Measurements from ENCODE around the gene TSPAN18. TPM values are rescaled to one million over a fixed set of nuclear protein-coding genes. Genes with fewer than 3 reads are reported as not detected.

TSPAN18 gene
- total and polyA plus RNA-seq, 2 of the 8 experiments (the other 6 are each of a cell fraction or from before 2014, with no cell fraction given), result 5.2 to 10.2 TPM

DNA sequence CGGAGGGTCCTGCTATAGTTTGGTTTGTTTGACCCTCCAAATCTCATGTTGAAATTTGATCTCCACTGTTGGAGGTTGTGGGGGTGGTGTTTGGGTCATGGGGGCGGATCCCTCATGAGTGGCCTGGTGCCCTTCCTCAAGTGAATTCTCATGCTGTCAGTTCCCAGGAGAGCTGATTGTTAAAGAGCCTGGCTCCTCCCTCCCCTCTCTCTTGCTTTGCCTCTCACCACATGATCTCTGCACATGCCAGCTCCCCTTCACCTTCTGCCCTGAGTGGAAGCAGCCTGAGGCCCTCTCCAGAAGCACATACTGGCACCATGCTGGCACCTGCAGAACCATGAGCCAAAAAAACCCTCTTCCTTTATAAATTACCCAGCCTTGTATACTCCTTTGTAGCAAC lies 7.1 kb downstream of the TSPAN18 start:
- Histone ChIP-seq H3K23ac (ENCODE audit: insufficient read length) (no peak overlapping the region), H3K18ac (ENCODE audit: extremely low read depth, low read length) (no peak overlapping the region), H4K5ac (ENCODE audit: insufficient read length, low read depth, low read length) (no peak overlapping the region), H2AFZ (ENCODE audit: low read length) (no peak overlapping the region), H3K14ac (ENCODE audit: insufficient read length) (no peak overlapping the region), H4K8ac (ENCODE audit: extremely low read depth, insufficient read depth, low read length) (no peak overlapping the region), H3K9ac (replicated peaks in 1 of 4; ENCODE audit: extremely low read depth in 1 of 4, low read depth in 3 of 4, low read length in 3 of 4) (no peak overlapping the region), H3K4me3 (ENCODE audit: extremely low read depth in 1 of 4, insufficient read depth in 2 of 4, low read depth in 3 of 4, low read length in 4 of 4) (no peak overlapping the region), H3K79me1 (ENCODE audit: low read depth, low read length) (no peaks in the 10 kb centered on the region; the same call in 1 of the 2 replicates), H3K23me2 (ENCODE audit: low read depth, low read length) (no peaks in the 10 kb centered on the region), H4K20me1 (replicated peaks in 1 of 2; ENCODE audit: control insufficient read depth in 1 of 2, insufficient read depth in 2 of 2, low read length in 2 of 2) (peaks cover 3 to 12% of the 10 kb centered on the region in 2 experiments), H3K36me3 (ENCODE audit: control insufficient read depth in 2 of 4, insufficient read depth in 4 of 4, low read length in 3 of 4) (no peaks in the 10 kb centered on the region), H3K9me3 (ENCODE audit: insufficient read depth in 2 of 2, low read depth in 1 of 2, low read length in 1 of 2) (no peaks in the 10 kb centered on the region), H2BK120ac (replicated peaks; ENCODE audit: low read depth, low read length) (no peak overlapping the region), H2BK15ac (ENCODE audit: low read length) (no peak overlapping the region), H3K4me2 (ENCODE audit: insufficient read depth in 1 of 2, low read depth in 2 of 2, low read length in 2 of 2) (peak overlapping the region in 1 of 2 experiments; percentile 36; a peak in 1 of 4 replicates), H3K27ac (ENCODE audit: low read depth, low read length) (no peak overlapping the region), H3K4me1 (replicated peaks in 1 of 4; ENCODE audit: control insufficient read depth in 3 of 4, insufficient read depth in 4 of 4, low read length in 3 of 4) (peaks cover 12 to 28% (median 25%) of the 10 kb centered on the region in 4 experiments), H3K4ac (replicated peaks; ENCODE audit: insufficient read length, low read depth, low read length) (no peak overlapping the region), H2BK20ac (ENCODE audit: low read length) (no peak overlapping the region), H3K27me3 (replicated peaks in 1 of 4; ENCODE audit: control insufficient read depth in 3 of 4, extremely low read depth in 1 of 4, insufficient read depth in 3 of 4, low read length in 3 of 4) (peaks cover 20 to 54% (median 41%) of the 10 kb centered on the region in 4 experiments), H4K91ac (replicated peaks; ENCODE audit: insufficient read length, low read length) (no peak overlapping the region), H2BK5ac (ENCODE audit: low read depth, low read length) (no peak overlapping the region), H3K56ac (replicated peaks; ENCODE audit: insufficient read length, low read depth, low read length) (no peak overlapping the region), H2AK5ac (ENCODE audit: low read depth, low read length) (peak overlapping the region; percentile 57; the same call in 1 of the 2 replicates), H2BK12ac (ENCODE audit: low read depth, low read length) (no peak overlapping the region), H3K79me2 (ENCODE audit: control insufficient read depth in 1 of 2, insufficient read depth in 2 of 2, low read length in 2 of 2) (no peaks in the 10 kb centered on the region)
- DNase-seq (ENCODE audit: low read depth in 1 of 2, low spot score in 2 of 2) (no peak), FAIRE-seq (peak; percentile 50)
- WGBS, 2 experiments (ENCODE audit: extremely low coverage in 1 of 2, insufficient coverage in 1 of 2, insufficient read length in 1 of 2, insufficient replicate concordance in 2 of 2, low coverage in 1 of 2, low lambda C conversion rate in 2 of 2, missing lambda C conversion rate in 1 of 2), result 67% methylated on average over 2 of the region's 2 CpGs; no CpG with 5 or more reads in 1 of the 2 experiments
- POLR2A ChIA-PET (ENCODE audit: partially characterized antibody), result interaction anchor here (1.0 to 1.9 kb wide), 2 partner anchors 20 to 21 kb away, joined by 3 to 7 read pairs; no protein-coding TSS in a partner anchor
- CTCF ChIA-PET (ENCODE audit: partially characterized antibody), result interaction anchor here (0.7 to 10.3 kb wide), 9 partner anchors 18 to 161 kb away, joined by 3 to 63 read pairs (median 4); no protein-coding TSS in a partner anchor
- TF ChIP-seq PHF8 (conservative IDR thresholded peaks at IDR 0.05; ENCODE audit: low read depth, low read length) (no peak), SP1 (IDR thresholded peaks at IDR 0.05; ENCODE audit: low read depth, low read length) (no peak), SIN3A (conservative IDR thresholded peaks at IDR 0.05 in 1 of 2, IDR thresholded peaks at IDR 0.05 in 1 of 2; ENCODE audit: low read depth in 1 of 2, low read length in 2 of 2) (0 out of 4 replicates have a peak, but pooled peaks of 1 of the 2 experiments have one; percentile 23)
- TF ChIP-seq, protein P1, sequence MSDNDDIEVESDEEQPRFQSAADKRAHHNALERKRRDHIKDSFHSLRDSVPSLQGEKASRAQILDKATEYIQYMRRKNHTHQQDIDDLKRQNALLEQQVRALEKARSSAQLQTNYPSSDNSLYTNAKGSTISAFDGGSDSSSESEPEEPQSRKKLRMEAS (IDR thresholded peaks at IDR 0.05), result peak; percentile 73
- TF ChIP-seq, protein P2, sequence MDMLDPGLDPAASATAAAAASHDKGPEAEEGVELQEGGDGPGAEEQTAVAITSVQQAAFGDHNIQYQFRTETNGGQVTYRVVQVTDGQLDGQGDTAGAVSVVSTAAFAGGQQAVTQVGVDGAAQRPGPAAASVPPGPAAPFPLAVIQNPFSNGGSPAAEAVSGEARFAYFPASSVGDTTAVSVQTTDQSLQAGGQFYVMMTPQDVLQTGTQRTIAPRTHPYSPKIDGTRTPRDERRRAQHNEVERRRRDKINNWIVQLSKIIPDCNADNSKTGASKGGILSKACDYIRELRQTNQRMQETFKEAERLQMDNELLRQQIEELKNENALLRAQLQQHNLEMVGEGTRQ (IDR thresholded peaks at IDR 0.05; ENCODE audit: low read length), result peak; percentile 67
